Ovary (tissue), 3 donors: Measurements from ENCODE around the gene USH1G.

Source experiments
- EP300 ChIP-seq: sonication (generic); formaldehyde crosslinking; IDR thresholded peaks from one replicate; pipeline ENCODE4 v1.6.1; 2017; ENCODE audit warnings: antibody characterized with exemption
- POLR2A ChIP-seq: fragments of 450-650 bp; IDR thresholded peaks from one replicate; pipeline ENCODE4 v1.6.1; 2017; ENCODE audit warnings: antibody characterized with exemption, mild to moderate bottlenecking, moderate library complexity
- TF ChIP-seq, protein P1 (sequence below), 3 donors: fragments of 450-650 bp in 2 of 3; fragments of 200-600 bp in 1 of 3; IDR thresholded peaks; one replicate each; pipeline versions ENCODE4 v1.5.1 to v1.8.0; 2016 to 2022; ENCODE audit warnings: antibody characterized with exemption in 3 of 3, mild to moderate bottlenecking in 1 of 3
- donor health status: DM: no; HTN: no; CAD: no.

GRCh38 chr17:74919440-74920305 is 3.4 kb downstream of the USH1G start:
- TF ChIP-seq, protein P1, sequence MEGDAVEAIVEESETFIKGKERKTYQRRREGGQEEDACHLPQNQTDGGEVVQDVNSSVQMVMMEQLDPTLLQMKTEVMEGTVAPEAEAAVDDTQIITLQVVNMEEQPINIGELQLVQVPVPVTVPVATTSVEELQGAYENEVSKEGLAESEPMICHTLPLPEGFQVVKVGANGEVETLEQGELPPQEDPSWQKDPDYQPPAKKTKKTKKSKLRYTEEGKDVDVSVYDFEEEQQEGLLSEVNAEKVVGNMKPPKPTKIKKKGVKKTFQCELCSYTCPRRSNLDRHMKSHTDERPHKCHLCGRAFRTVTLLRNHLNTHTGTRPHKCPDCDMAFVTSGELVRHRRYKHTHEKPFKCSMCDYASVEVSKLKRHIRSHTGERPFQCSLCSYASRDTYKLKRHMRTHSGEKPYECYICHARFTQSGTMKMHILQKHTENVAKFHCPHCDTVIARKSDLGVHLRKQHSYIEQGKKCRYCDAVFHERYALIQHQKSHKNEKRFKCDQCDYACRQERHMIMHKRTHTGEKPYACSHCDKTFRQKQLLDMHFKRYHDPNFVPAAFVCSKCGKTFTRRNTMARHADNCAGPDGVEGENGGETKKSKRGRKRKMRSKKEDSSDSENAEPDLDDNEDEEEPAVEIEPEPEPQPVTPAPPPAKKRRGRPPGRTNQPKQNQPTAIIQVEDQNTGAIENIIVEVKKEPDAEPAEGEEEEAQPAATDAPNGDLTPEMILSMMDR (IDR thresholded peaks at IDR 0.05), result no peak
- no peak for TF ChIP-seq EP300
- TF ChIP-seq POLR2A, result no peak
